ENCODE results near the gene UXT. TPM values are rescaled to one million over a fixed set of nuclear protein-coding genes. Genes with fewer than 3 reads are reported as not detected.
"Not testable (repeated sequence)": the region's sequence is repeated elsewhere in the genome, so short reads cannot be mapped to it uniquely, and the experiment has no call there.

Gene UXT
- total RNA-seq, 1 experiment from 2014 or later, result 143 TPM

GRCh38 chrX:47607091-47607490 lies 51.9 kb downstream of the UXT start:
- no peaks in the 10 kb centered on the region for H3F3A ChIP-seq (ENCODE audit: low read length, unreplicated experiment)
- no peaks in the 10 kb centered on the region for H4K20me1 ChIP-seq (ENCODE audit: low read length)
- intact Hi-C loops (cut with micrococcal nuclease), result no loop called here
- no peaks in the 10 kb centered on the region for H3K36me3 ChIP-seq (ENCODE audit: low read depth, low read length)
- no peak overlapping the region for H2AFZ ChIP-seq (ENCODE audit: low read length)
- H3K4me3 ChIP-seq (ENCODE audit: low read length), result no peak overlapping the region
- ChIA-PET CTCF (no interaction called here), POLR2A (ENCODE audit: unreplicated experiment) (no interaction called here)
- ATAC-seq (no peak), DNase-seq (no peak)
- H3K27me3 ChIP-seq (ENCODE audit: low read length), result no peaks in the 10 kb centered on the region
- no peaks in the 10 kb centered on the region for H3K4me1 ChIP-seq (ENCODE audit: insufficient read depth, low read length)
- H3K27ac ChIP-seq (ENCODE audit: low read length), result no peak overlapping the region
- H3K9me3 ChIP-seq (ENCODE audit: low read length), result no peaks in the 10 kb centered on the region
- H3K9me2 ChIP-seq (replicated peaks; ENCODE audit: low read length), result no peaks in the 10 kb centered on the region
- no peak overlapping the region for H3K4me2 ChIP-seq (ENCODE audit: low read length)
- H3K9ac ChIP-seq (ENCODE audit: low read length), result no peak overlapping the region
- H3K79me2 ChIP-seq (ENCODE audit: low read length), result no peaks in the 10 kb centered on the region
- no peak for TF ChIP-seq EZH2phosphoT487 (IDR thresholded peaks at IDR 0.05; ENCODE audit: borderline replicate concordance, low read length)
- no peak for TF ChIP-seq CTCF (conservative IDR thresholded peaks at IDR 0.05; ENCODE audit: low read depth, low read length)
- no peak for TF ChIP-seq EZH2 (IDR thresholded peaks at IDR 0.05; ENCODE audit: low read length, unreplicated experiment)
- no TSS peak for BruUV-seq (replicated peaks)

GRCh38 chrX:47605024-47605423 lies 54.0 kb downstream of the UXT start:
- no peak for TF ChIP-seq CTCF (conservative IDR thresholded peaks at IDR 0.05; ENCODE audit: low read depth, low read length)
- no peak for TF ChIP-seq EZH2phosphoT487 (IDR thresholded peaks at IDR 0.05; ENCODE audit: borderline replicate concordance, low read length)
- no peak for TF ChIP-seq EZH2 (IDR thresholded peaks at IDR 0.05; ENCODE audit: low read length, unreplicated experiment)
- DNase-seq, result no peak
- Histone ChIP-seq H3K9me3 (ENCODE audit: low read length) (no peaks in the 10 kb centered on the region), H3K27me3 (ENCODE audit: low read length) (no peaks in the 10 kb centered on the region), H3K4me2 (ENCODE audit: low read length) (no peak overlapping the region), H3K4me1 (ENCODE audit: insufficient read depth, low read length) (no peaks in the 10 kb centered on the region), H3K9me2 (replicated peaks; ENCODE audit: low read length) (no peaks in the 10 kb centered on the region), H3K4me3 (ENCODE audit: low read length) (no peak overlapping the region), H3K27ac (ENCODE audit: low read length) (no peak overlapping the region), H3K79me2 (ENCODE audit: low read length) (no peaks in the 10 kb centered on the region), H4K20me1 (ENCODE audit: low read length) (no peaks in the 10 kb centered on the region), H2AFZ (ENCODE audit: low read length) (no peak overlapping the region), H3K36me3 (ENCODE audit: low read depth, low read length) (no peaks in the 10 kb centered on the region), H3F3A (ENCODE audit: low read length, unreplicated experiment) (no peaks in the 10 kb centered on the region), H3K9ac (ENCODE audit: low read length) (no peak overlapping the region)
- POLR2A ChIA-PET (ENCODE audit: unreplicated experiment), result no interaction called here
- intact Hi-C loops (cut with micrococcal nuclease), result no loop called here
- BruUV-seq (replicated peaks), result no TSS peak
- CTCF ChIA-PET, result no interaction called here
- no peak for ATAC-seq

- H4K20me1 ChIP-seq (ENCODE audit: low read length); CTCF ChIA-PET; H2AFZ ChIP-seq (ENCODE audit: low read length); DNase-seq; H3K27me3 ChIP-seq (ENCODE audit: low read length); H3K4me3 ChIP-seq (ENCODE audit: low read length); H3K9me2 ChIP-seq (replicated peaks; ENCODE audit: low read length); H3K9ac ChIP-seq (ENCODE audit: low read length); H3K36me3 ChIP-seq (ENCODE audit: low read depth, low read length); H3K4me2 ChIP-seq (ENCODE audit: low read length); BruUV-seq (replicated peaks); H3K9me3 ChIP-seq (ENCODE audit: low read length); POLR2A ChIA-PET (ENCODE audit: unreplicated experiment); H3K4me1 ChIP-seq (ENCODE audit: insufficient read depth, low read length); intact Hi-C loops (cut with micrococcal nuclease); H3K27ac ChIP-seq (ENCODE audit: low read length); H3F3A ChIP-seq (ENCODE audit: low read length, unreplicated experiment); ATAC-seq; H3K79me2 ChIP-seq (ENCODE audit: low read length): not testable (repeated sequence)
Measured at GRCh38 chrX:47603125-47603524, 55.9 kb downstream of the UXT start.

Other genes with a start within 250 kb of the UXT start
- gene ZNF41, start 176.0 kb downstream of the UXT start, total RNA-seq (2014; rRNA removed), result 11.1 and 11.3 TPM in 2 replicates
- gene ARAF, start 98.0 kb downstream of the UXT start, total RNA-seq (2014; rRNA removed), result 52.6 and 77.1 TPM in 2 replicates
- 207 and 222 TPM in 2 replicates for gene TIMP1, start 76.7 kb downstream of the UXT start, total RNA-seq (2014; rRNA removed)
- gene SYN1, start 39.3 kb downstream of the UXT start, total RNA-seq (2014; rRNA removed), result not detected in 2 replicates
- gene CFP, start 29.2 kb downstream of the UXT start, total RNA-seq (2014; rRNA removed), result 0.12 and 1.9 TPM in 2 replicates
- gene ELK1, start 8.6 kb downstream of the UXT start, total RNA-seq (2014; rRNA removed), result 59.0 and 63.1 TPM in 2 replicates
- 4.4 and 9.5 TPM in 2 replicates for gene ZNF81, start 177.7 kb upstream of the UXT start, total RNA-seq (2014; rRNA removed)

All from PC-3 (cell line).